ENCODE measurements around the gene CADM1.

GRCh38 chr11:115302946-115303703, 201.1 kb downstream of the CADM1 start:
- TF ChIP-seq CTCF (IDR thresholded peaks at IDR 0.05 in 8 of 11, conservative IDR thresholded peaks at IDR 0.05 in 3 of 11): no peak
- no peak for TF ChIP-seq POLR2AphosphoS5 (IDR thresholded peaks at IDR 0.05)
